ENCODE data around the gene STAC.

STAC gene

DNA sequence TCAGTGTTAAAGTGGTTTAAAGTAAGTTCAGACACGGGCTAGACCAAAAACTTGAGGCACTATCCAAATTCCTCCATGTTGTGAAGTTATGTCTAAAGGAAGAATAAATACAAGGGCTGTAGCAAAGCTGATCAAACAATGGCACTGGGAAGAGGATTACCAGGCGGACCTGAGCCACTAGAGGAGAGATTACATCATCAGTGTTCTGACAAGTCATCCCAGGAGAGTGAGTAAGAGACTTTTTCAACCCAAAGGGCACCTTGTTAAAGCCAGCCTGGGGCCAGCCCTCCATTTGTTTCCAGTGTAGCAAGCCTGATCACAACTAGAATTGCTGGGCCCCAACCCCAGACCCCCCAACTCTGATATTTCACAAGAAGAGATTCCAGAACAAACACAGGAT, 217.1 kb downstream of the STAC start:
- no peak overlapping the region for H3K27ac ChIP-seq
- ChIA-PET CTCF (no interaction called here), POLR2A (ENCODE audit: low non-redundant PET) (no interaction called here)
- peak; percentile 10 for DNase-seq (ENCODE audit: low spot score)
- no peak for TF ChIP-seq CTCF (conservative IDR thresholded peaks at IDR 0.05; ENCODE audit: low read depth)
